HUES6 (cell line): Measurements from ENCODE around the gene IFNL1.
"Not testable (repeated sequence)": the region's sequence is repeated elsewhere in the genome, so short reads cannot be mapped to it uniquely, and the experiment has no call there.

Experiments
- H3K27ac ChIP-seq: 2 replicates; pipeline ENCODE4 v1.7.0; 2013; ENCODE audit warnings: low read depth, mild to moderate bottlenecking, low read length, inconsistent platforms
- H3K27me3 ChIP-seq: 2 replicates; pipeline ENCODE4 v1.6.1; 2013; ENCODE audit warnings: low read length; ENCODE audit not compliant: control insufficient read depth, insufficient read depth
- H3K36me3 ChIP-seq: 2 replicates; pipeline ENCODE4 v1.6.1; 2013; ENCODE audit warnings: low read length; ENCODE audit not compliant: control insufficient read depth, insufficient read depth
- H3K4me1 ChIP-seq: 2 replicates; pipeline ENCODE4 v1.6.1; 2013; ENCODE audit warnings: low read length; ENCODE audit not compliant: control insufficient read depth, insufficient read depth
- H3K4me3 ChIP-seq: 2 replicates; pipeline ENCODE4 v1.5.1; 2013; ENCODE audit warnings: low read depth, low read length
- H3K9ac ChIP-seq: one replicate; pipeline ENCODE4 v1.6.1; 2013; ENCODE audit warnings: mild to moderate bottlenecking, low read length
- H3K9me3 ChIP-seq: 2 replicates; pipeline ENCODE4 v1.6.1; 2013; ENCODE audit warnings: low read depth, low read length; ENCODE audit not compliant: control insufficient read depth, insufficient read depth

Gene IFNL1

DNA sequence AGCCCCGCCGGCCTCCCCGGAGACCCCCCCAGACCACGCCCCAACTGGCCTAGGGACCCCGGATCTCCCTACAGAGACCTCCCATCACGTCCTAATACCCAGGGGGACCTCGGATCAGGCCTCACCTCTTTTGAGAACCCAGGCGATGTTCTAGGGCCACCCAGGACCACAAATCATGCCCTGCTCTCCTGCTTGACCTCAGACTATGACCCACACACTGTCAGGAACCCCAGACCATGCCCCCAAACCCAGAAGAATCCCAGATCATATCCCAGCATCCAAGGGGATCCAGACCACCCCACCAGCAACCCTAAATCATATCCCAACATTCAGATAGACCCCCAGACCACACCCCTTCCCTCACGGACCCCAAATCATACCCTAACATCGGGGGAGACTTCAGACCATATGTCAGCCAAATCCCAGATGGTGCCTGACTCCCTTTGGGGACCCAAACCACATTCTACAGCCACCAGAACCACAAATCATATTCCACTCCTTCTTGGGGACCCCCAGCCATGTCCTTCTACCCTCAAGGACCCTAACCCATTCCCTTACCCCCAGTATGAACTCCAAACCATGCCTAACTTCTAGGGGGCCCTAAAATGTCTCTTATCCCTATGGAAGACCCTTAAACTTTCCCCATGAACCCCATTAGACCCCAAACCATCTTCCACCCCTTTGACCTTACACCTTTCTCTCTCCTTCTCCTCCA is 25.1 kb downstream of the IFNL1 start:
- no peaks in the 10 kb centered on the region for H3K9me3 ChIP-seq
- H3K36me3 ChIP-seq = no peaks in the 10 kb centered on the region
- H3K9ac ChIP-seq = no peak overlapping the region
- no peak overlapping the region for H3K27ac ChIP-seq
- peaks cover 29% of the 10 kb centered on the region for H3K27me3 ChIP-seq
- peak overlapping the region; percentile 39 for H3K4me3 ChIP-seq
- H3K4me1 ChIP-seq = no peaks in the 10 kb centered on the region; the same call in 1 of the 2 replicates

DNA sequence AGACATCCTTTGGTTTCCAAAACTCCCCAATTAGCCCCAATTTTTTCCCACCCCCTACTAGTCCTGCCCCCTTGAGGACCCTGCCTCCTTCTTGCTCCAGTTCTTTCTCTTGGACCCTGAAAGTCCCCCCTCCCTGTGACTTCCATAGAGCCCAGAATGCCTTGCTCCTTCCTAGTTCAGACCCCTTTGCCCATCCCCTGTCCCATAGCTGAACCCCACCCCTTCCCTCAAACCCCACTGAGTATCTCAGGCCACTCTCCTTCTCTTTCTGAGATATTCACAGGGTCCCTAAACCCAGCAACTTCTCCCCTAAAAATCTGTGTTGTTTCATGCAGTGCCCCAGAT is 25.6 kb downstream of the IFNL1 start:
- H3K9ac ChIP-seq = no peak overlapping the region
- H3K4me1 ChIP-seq = no peaks in the 10 kb centered on the region; the same call in 1 of the 2 replicates
- H3K4me3 ChIP-seq = no peak overlapping the region
- peaks cover 29% of the 10 kb centered on the region for H3K27me3 ChIP-seq
- H3K27ac ChIP-seq = no peak overlapping the region
- no peaks in the 10 kb centered on the region for H3K9me3 ChIP-seq
- H3K36me3 ChIP-seq = no peaks in the 10 kb centered on the region

DNA sequence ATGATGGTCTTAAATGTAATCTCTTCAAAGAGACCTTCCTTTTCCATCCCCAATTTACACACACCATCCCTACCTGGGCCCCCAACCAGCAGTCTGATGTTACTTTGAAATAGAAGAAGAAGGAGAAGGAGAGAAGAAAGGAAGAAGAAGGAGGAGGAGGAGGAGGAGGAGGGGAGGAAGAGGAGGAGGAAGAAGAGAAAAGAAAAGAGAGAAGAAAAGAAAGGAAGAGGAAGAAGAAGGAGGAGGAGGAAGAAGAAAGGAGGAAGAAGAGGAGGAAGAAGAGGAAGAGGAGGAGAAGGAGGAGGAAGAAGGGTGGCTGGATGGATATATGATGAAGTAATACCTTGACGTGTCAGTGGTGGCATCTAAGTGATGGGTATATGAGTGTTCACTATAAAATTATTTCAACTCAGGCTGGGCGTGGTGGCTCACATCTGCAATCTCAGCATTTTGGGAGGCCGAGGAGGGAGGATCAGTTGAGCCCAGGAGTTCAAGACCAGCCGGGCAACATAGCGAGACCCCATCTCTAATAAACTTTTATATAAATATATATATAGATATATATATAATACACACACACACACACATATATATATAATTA is 28.1 kb downstream of the IFNL1 start:
- no peak overlapping the region for H3K4me3 ChIP-seq
- no peaks in the 10 kb centered on the region for H3K9me3 ChIP-seq
- H3K9ac ChIP-seq = no peak overlapping the region
- peaks cover 15% of the 10 kb centered on the region for H3K27me3 ChIP-seq
- no peaks in the 10 kb centered on the region for H3K36me3 ChIP-seq
- H3K4me1 ChIP-seq = peaks cover 8% of the 10 kb centered on the region
- no peak overlapping the region for H3K27ac ChIP-seq

DNA sequence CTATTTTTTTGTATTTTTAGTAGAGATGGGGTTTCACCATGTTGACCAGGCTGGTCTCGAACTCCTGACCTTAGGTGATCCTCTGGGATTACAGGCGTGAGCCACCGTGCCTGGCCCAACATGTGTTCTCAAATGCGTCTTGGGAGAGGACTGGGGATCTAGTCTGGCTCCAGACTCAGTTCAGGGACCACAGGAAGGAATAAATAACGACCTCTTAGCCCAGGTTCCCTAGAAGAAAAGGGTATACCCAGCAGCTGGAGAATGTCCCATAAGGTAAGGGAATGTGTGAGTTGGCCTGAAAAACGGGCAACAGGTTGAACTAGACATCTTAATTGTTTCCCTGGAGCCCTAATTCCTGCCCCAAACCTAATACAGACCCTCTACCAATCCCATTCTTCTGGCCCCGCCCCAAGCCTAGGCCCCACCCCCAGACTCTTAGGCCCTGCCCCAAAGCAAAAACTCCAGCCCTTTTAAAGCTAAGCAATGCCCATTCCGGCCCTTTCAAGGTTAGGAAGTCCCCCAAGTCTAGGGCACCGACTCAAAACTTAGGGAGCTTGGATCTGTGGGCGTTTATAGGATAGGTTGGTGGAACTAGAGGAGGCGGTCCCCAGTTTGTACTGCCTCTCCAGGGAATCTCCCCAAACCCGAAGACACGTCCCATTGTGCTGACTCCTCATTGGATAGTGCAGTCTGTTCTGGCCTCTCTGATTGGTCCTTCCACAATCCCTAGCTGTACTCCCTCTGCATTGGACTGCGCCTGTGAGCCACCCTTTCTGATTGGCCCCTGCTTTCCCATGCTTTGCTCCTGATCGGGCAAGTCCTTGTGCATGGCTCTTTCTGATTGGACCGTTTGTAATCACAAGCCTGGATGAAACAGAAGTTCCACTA is 29.8 kb downstream of the IFNL1 start:
- Histone ChIP-seq H3K4me1 (peaks cover 8% of the 10 kb centered on the region), H3K4me3 (no peak overlapping the region), H3K9ac (no peak overlapping the region), H3K27ac (no peak overlapping the region), H3K36me3 (no peaks in the 10 kb centered on the region), H3K9me3 (no peaks in the 10 kb centered on the region), H3K27me3 (peaks cover 4% of the 10 kb centered on the region; the same call in 1 of the 2 replicates)

DNA sequence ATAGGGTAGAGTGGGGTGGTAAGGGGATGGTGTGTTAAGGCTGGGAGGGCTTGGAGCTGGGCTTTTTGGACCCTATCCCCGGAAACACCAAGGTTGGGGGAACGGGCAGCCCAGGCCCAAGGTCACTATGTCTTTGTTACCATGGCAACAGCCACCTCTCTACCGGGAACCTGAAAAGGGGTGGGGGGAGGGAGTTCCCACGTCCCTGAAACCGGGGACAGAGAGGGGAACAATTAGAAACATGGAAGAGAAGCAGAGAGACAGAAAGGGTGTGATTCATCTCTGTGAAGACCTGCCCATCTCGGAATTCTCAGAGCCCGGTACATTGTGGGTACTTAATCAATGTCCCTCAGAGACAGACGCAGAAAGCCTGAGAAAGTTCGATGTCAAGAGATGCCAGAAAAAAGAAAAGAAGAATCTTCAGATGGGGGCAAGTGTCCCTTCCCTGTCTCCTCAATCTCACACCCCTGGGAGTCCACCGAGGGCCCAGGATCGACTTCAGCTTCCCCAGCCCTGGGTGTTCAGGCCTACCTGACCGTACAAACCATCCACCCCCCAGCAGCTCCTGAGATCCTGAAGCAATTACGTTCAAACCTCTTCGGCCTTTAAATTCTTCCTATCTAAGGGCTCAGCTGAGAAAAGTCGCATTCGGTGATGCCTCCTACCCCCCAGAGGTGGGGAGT is 31.3 kb downstream of the IFNL1 start:
- Histone ChIP-seq H3K27me3 (peaks cover 4% of the 10 kb centered on the region; the same call in 1 of the 2 replicates), H3K9me3 (no peaks in the 10 kb centered on the region), H3K27ac (no peak overlapping the region), H3K9ac (no peak overlapping the region), H3K4me1 (peaks cover 8% of the 10 kb centered on the region), H3K36me3 (no peaks in the 10 kb centered on the region), H3K4me3 (no peak overlapping the region)

DNA sequence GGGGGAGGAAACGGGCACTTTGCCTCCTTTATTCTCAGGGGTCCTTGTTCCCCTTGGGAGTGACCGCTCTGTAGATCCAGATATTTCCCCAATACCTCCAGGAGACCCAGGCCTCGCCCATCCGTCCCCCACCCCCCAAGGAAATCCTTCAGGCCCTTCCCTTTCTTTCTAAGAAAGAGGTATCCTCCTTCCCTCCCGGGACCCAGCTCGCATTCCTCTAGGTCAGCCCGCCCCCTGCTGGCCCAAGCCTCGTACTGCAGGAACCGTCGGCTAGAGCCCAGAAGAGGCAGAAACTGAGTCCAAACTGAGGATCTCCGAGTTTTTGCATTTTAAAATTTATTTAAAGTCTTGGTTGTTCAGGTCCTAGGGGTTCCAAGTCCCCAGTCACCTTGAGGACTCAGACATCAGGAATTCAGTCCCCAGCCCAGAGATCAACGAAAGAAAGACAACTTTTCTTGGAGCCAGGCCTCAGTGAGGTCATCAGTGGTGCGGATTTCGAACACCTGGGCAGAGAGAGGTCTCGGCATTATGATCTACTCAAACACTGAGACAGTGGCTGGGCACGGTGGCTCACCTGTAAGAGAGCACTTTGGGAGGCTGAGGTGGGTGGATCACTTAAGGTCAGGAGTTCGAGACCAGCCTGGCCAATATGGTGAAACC is 32.0 kb downstream of the IFNL1 start:
- Histone ChIP-seq H3K4me1 (peaks cover 8% of the 10 kb centered on the region), H3K27ac (no peak overlapping the region), H3K27me3 (peaks cover 2% of the 10 kb centered on the region; the same call in 1 of the 2 replicates), H3K4me3 (no peak overlapping the region), H3K9me3 (no peaks in the 10 kb centered on the region), H3K9ac (no peak overlapping the region), H3K36me3 (no peaks in the 10 kb centered on the region)

DNA sequence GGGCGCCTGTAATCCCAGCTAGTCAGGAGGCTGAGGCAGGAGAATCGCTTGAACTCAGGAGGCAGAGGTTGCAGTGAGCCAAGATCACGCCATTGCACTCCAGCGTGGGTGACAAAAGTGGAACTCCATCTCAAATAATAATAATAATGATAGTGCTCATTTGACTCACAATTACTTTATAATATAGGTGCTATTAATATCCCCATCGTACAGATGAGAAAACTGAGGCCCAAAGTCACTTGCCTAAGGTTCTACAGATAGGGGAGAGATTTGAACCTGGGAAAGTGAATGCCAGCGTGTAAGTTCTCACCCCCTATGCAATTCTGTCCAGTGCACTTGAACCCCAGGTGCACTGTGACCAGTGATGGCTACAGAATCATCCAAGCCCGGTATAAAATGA is 33.7 kb downstream of the IFNL1 start:
- no peak overlapping the region for H3K27ac ChIP-seq
- H3K9me3 ChIP-seq = no peaks in the 10 kb centered on the region
- no peaks in the 10 kb centered on the region for H3K27me3 ChIP-seq
- no peak overlapping the region for H3K4me3 ChIP-seq
- H3K36me3 ChIP-seq = no peaks in the 10 kb centered on the region
- no peak overlapping the region for H3K9ac ChIP-seq
- peaks cover 8% of the 10 kb centered on the region for H3K4me1 ChIP-seq

DNA sequence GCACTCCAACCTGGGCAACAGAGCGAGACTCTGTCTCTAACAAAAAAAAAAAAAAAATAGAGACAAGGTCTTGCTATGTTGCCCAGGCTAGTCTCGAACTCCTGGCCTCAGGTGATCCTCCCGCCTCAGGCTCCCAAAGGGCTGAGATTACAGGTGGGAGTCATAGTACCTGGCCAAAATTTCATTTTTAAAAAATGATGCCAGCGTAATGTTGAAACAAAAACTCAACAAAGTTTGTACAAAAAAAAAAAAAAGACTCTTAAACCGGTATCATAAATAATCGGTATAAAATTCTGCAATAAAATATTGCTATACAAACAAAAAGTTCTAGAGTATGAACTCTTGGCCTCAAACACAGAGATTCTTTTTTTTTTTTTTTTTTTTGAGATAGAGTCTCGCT is 36.1 kb downstream of the IFNL1 start:
- Histone ChIP-seq H3K9me3 (no peaks in the 10 kb centered on the region), H3K4me1 (peaks cover 7% of the 10 kb centered on the region), H3K9ac (no peak overlapping the region), H3K36me3 (no peaks in the 10 kb centered on the region), H3K27me3 (no peaks in the 10 kb centered on the region), H3K27ac (no peak overlapping the region), H3K4me3 (no peak overlapping the region)

DNA sequence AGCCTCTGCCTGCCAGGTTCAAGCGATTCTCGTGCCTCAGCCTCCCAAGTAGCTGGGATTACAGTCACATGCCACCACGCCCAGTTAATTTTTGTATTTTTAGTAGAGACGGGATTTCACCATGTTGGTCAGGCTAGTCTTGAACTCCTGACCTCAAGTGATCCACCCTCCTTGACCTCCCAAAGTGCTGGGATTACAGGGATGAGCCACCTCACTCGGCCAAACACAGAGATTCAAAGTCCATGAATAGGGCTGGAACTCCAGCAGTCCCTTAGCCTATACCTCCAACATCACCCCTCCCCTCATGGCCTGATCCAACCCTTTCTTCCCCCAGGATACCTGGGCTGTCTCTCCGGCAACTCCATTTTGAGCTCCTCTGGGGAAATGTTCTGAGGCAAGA is 36.5 kb downstream of the IFNL1 start:
- H3K27me3 ChIP-seq, H3K4me1 ChIP-seq, H3K9ac ChIP-seq, H3K9me3 ChIP-seq, H3K36me3 ChIP-seq, H3K27ac ChIP-seq, H3K4me3 ChIP-seq: not testable (repeated sequence)

DNA sequence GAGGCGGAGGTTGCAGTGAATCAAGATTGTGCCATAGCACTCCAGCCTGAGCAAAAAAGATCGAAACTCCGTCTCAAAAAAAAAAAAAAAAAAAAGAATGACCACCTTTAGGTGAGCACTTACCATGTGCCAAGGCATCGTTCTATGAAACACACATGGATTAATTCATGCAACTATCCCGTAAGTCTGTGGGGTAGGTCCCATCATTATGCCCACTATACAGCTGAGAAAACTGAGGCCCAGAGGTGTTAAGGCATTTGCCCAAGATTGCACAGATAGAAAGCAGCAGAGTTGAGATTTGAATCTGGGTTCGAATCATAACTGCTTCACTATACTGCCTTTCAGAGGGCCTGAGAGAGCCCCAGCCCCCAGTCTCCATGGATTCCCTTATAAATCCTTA is 37.3 kb downstream of the IFNL1 start:
- Histone ChIP-seq H3K4me1 (no peaks in the 10 kb centered on the region; the same call in 1 of the 2 replicates), H3K9me3 (no peaks in the 10 kb centered on the region), H3K27ac (no peak overlapping the region), H3K4me3 (no peak overlapping the region), H3K27me3 (no peaks in the 10 kb centered on the region), H3K36me3 (no peaks in the 10 kb centered on the region), H3K9ac (no peak overlapping the region)
